Osteoblast (primary cell): ENCODE data around the gene WAS. TPM values are rescaled to one million over a fixed set of nuclear protein-coding genes. Genes with fewer than 3 reads are reported as not detected.
"Not testable (repeated sequence)": the region's sequence is repeated elsewhere in the genome, so short reads cannot be mapped to it uniquely, and the experiment has no call there.

Source experiments
- DNase-seq: peaks from one replicate; pipeline ENCODE4 v3.0.0; 2011; ENCODE audit warnings: low spot score, mixed read lengths; ENCODE audit not compliant: insufficient read length; ENCODE audit errors: missing footprints
- H2AFZ ChIP-seq: 2 replicates; pipeline ENCODE4 v1.6.0; 2011; ENCODE audit warnings: mild to moderate bottlenecking, low read length
- H3K27ac ChIP-seq: 2 replicates; pipeline ENCODE4 v1.5.1; 2011; ENCODE audit warnings: mild to moderate bottlenecking, low read depth, low read length, moderate library complexity
- H3K27me3 ChIP-seq: 2 replicates; pipeline ENCODE4 v1.6.0; 2012; ENCODE audit warnings: mild to moderate bottlenecking, control low read depth, inconsistent platforms, low read length, moderate library complexity; ENCODE audit not compliant: insufficient read depth
- H3K36me3 ChIP-seq: 2 replicates; pipeline ENCODE4 v1.5.1; 2011; ENCODE audit warnings: mild to moderate bottlenecking, low read length, control low read depth, moderate library complexity; ENCODE audit not compliant: insufficient read depth
- H3K4me1 ChIP-seq: 2 replicates; pipeline ENCODE4 v1.5.1; 2011; ENCODE audit warnings: mild to moderate bottlenecking, low read length, control low read depth, moderate library complexity; ENCODE audit not compliant: insufficient read depth
- H3K4me2 ChIP-seq: 2 replicates; pipeline ENCODE4 v1.6.0; 2011; ENCODE audit warnings: mild to moderate bottlenecking, low read length; ENCODE audit not compliant: insufficient read depth
- H3K4me3 ChIP-seq: fragments of 200-600 bp; sonication (generic); 3 replicates; pipeline ENCODE4 v1.5.1; 2012; ENCODE audit warnings: mild to moderate bottlenecking, low read length, inconsistent platforms; ENCODE audit not compliant: insufficient read depth
- H3K79me2 ChIP-seq: 2 replicates; pipeline ENCODE4 v1.6.0; 2012; ENCODE audit warnings: mild to moderate bottlenecking, low read length, control low read depth, inconsistent platforms; ENCODE audit not compliant: insufficient read depth
- H3K9me3 ChIP-seq: 2 replicates; pipeline ENCODE4 v1.5.1; 2011; ENCODE audit warnings: low read depth, low read length, control low read depth
- H4K20me1 ChIP-seq: 2 replicates; pipeline ENCODE4 v1.6.0; 2012; ENCODE audit warnings: mild to moderate bottlenecking, low read length, control low read depth; ENCODE audit not compliant: insufficient read depth
- total RNA-seq: library from RNA; depleted of rRNA; stranded (reverse); fragments of >200 nt; gene quantifications from 2 replicates; pipeline ENCODE4 v1.2.3, GENCODE V29; 2012
- TF ChIP-seq, protein P1 (sequence below): IDR thresholded peaks from 2 replicates; pipeline ENCODE4 v1.5.1; 2011; ENCODE audit warnings: mild to moderate bottlenecking, low read depth, low read length, moderate library complexity; ENCODE audit errors: extremely low read depth

The WAS gene
- total RNA-seq, 1 donor: 0.36 TPM

DNA sequence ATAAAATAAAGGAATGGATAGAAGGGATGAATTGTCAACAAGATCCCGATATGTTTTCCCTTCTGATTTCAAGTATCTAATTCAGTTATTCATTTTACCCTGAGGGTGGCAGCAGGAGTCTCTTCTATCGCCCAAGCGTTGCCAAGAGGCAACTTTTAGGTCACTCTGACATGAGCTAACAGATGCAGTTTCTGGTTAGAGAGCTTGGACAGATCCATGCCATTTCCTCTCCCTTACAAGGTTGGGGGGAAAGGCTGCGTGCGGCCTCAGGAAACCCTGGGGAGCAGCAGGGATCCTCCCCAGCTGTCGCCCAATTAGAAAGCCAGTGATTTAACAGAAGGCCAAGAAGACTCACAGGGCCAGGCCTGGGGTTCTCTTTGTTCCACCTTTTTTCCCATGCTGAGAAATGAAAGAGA, 35.3 kb upstream of the WAS start:
- Histone ChIP-seq H3K27me3 (peaks cover 5% of the 10 kb centered on the region), H2AFZ (no peak overlapping the region), H3K79me2 (no peaks in the 10 kb centered on the region), H3K4me2 (no peak overlapping the region), H3K36me3 (no peaks in the 10 kb centered on the region), H4K20me1 (no peaks in the 10 kb centered on the region), H3K4me1 (no peaks in the 10 kb centered on the region), H3K27ac (no peak overlapping the region), H3K4me3 (no peak overlapping the region), H3K9me3 (no peaks in the 10 kb centered on the region)
- TF ChIP-seq, protein P1, sequence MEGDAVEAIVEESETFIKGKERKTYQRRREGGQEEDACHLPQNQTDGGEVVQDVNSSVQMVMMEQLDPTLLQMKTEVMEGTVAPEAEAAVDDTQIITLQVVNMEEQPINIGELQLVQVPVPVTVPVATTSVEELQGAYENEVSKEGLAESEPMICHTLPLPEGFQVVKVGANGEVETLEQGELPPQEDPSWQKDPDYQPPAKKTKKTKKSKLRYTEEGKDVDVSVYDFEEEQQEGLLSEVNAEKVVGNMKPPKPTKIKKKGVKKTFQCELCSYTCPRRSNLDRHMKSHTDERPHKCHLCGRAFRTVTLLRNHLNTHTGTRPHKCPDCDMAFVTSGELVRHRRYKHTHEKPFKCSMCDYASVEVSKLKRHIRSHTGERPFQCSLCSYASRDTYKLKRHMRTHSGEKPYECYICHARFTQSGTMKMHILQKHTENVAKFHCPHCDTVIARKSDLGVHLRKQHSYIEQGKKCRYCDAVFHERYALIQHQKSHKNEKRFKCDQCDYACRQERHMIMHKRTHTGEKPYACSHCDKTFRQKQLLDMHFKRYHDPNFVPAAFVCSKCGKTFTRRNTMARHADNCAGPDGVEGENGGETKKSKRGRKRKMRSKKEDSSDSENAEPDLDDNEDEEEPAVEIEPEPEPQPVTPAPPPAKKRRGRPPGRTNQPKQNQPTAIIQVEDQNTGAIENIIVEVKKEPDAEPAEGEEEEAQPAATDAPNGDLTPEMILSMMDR: peak; percentile 41
- peak; percentile 83 for DNase-seq

GRCh38 chrX:48649102-48649501, 34.5 kb upstream of the WAS start:
- Histone ChIP-seq H2AFZ (no peak overlapping the region), H3K4me1 (no peaks in the 10 kb centered on the region), H3K27ac (no peak overlapping the region), H4K20me1 (no peaks in the 10 kb centered on the region), H3K4me2 (no peak overlapping the region), H3K36me3 (no peaks in the 10 kb centered on the region), H3K4me3 (no peak overlapping the region), H3K27me3 (peaks cover 10% of the 10 kb centered on the region), H3K79me2 (no peaks in the 10 kb centered on the region), H3K9me3 (no peaks in the 10 kb centered on the region)
- DNase-seq: no peak
- TF ChIP-seq, protein P1: no peak

GRCh38 chrX:48652055-48652579, 31.5 kb upstream of the WAS start:
- peaks cover 13% of the 10 kb centered on the region for H3K27me3 ChIP-seq
- H3K36me3 ChIP-seq, H3K27ac ChIP-seq, H4K20me1 ChIP-seq, H3K79me2 ChIP-seq, H2AFZ ChIP-seq, H3K4me3 ChIP-seq, DNase-seq, H3K9me3 ChIP-seq, H3K4me2 ChIP-seq, H3K4me1 ChIP-seq: not testable (repeated sequence)

- not testable (repeated sequence) for H3K27ac ChIP-seq, H2AFZ ChIP-seq, DNase-seq, H3K4me2 ChIP-seq, H3K9me3 ChIP-seq, H3K4me3 ChIP-seq, H3K36me3 ChIP-seq, H4K20me1 ChIP-seq, H3K79me2 ChIP-seq, H3K4me1 ChIP-seq
- peaks cover 13% of the 10 kb centered on the region for H3K27me3 ChIP-seq
Observed at GRCh38 chrX:48654746-48655145, 28.9 kb upstream of the WAS start.

GRCh38 chrX:48659686-48660085, 23.9 kb upstream of the WAS start:
- not testable (repeated sequence) for H3K4me2 ChIP-seq, H3K27me3 ChIP-seq, H2AFZ ChIP-seq, DNase-seq, H3K27ac ChIP-seq, H3K9me3 ChIP-seq, H3K36me3 ChIP-seq, H3K79me2 ChIP-seq, H4K20me1 ChIP-seq, H3K4me1 ChIP-seq, H3K4me3 ChIP-seq
